ENCODE measurements around the gene SH3GL3.

Gene SH3GL3

GRCh38 chr15:83462026-83462425, 14.9 kb downstream of the SH3GL3 start:
- no peak for DNase-seq (ENCODE audit: low read depth in 4 of 4, low spot score in 1 of 4)

DNA sequence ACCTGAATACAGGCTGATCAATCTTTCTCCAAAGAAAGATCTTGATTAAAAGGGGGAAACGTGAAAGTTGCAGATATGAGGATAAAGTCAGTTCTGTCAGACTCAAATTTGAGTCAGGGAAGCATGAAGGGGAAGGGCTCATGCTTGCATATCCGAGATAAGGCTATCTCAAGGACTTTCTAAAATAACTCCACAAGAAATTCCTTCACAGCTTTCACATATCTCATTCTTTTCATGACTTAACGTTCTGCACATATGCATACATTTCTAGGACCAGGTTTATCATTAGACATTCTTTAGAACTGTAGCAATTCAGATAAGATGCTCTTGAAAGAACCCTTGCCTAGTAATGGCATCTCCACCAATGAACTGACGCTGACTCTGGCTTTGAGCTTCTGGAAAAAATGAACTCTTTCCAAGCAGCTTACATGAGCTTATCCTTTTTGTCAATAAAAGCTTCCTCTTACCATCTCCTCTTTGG, 15.9 kb downstream of the SH3GL3 start:
- DNase-seq (ENCODE audit: low read depth in 4 of 4, low spot score in 1 of 4), result no peak

GRCh38 chr15:83470887-83471286, 23.7 kb downstream of the SH3GL3 start:
- DNase-seq (ENCODE audit: low read depth in 4 of 4, low spot score in 1 of 4), result no peak

DNA sequence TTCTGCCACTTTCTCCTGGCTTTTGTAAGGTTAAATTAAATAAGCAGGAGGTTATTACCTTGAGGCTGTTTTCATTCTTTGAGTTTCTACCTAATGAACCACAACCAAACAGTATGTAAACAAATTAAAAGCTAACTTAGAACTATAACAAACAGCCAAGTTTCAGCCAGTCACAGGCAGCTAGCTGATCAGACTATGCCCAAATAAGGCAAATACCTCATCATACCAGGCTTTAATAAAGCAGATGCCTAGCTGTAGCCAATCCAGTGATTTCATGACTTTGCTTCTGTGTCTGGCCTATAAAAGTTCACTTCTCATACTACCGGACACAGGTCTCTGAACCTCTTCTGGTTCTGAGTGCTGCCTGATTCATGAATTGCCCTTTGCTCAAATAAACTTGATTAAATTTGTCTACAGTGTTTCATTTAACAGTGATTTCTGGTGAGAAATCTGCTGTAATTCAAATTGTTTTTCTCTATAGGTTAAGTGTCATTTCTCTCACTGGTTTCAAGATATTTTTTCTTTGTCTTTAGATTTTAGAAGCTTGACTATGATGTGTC, 24.2 kb downstream of the SH3GL3 start:
- no peak for DNase-seq (ENCODE audit: low read depth in 4 of 4, low spot score in 1 of 4)

DNA sequence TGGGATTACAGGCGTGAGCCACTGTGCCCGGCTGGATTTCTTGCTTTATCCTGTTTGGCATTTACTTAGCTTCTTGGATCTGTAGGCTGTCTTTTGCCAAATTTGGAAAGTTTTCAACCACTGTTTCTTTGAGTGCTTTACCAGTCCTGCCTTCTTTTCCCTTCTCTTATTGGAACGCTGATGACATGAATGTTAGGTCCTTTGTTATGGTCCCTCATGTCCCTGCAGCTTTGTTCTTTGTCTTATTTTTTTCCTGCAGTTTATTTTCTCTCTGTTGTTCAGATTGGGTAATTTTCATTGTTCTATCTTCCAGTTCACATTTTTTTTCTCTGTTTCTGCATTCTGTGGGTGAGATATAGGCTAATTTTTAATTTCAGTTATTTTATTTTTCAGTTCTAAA, 25.0 kb downstream of the SH3GL3 start:
- no peak for DNase-seq (ENCODE audit: low read depth in 4 of 4, low spot score in 1 of 4)

DNA sequence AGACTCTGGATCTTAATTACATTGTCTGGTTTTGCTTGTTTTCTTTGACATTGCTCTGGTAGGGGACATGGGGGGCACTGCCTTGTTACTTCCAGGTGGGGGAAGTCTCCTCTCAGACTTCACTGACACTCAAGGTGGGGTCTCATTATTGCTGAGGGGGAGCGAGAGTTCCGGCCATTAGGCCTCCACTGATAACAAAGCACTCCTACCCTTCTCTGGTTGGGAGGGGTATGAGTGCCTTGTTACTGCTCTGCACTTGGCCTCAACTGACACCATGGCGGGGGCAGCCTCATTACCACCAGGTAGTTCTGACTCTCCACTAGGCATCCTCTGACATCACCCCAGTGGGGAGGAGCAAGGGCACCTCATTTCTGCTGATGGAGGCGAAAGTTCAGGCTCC, 25.7 kb downstream of the SH3GL3 start:
- no peak for DNase-seq (ENCODE audit: low read depth in 4 of 4, low spot score in 1 of 4)

- no peak for DNase-seq (ENCODE audit: low read depth in 4 of 4, low spot score in 1 of 4)
These were observed 27.4 kb downstream of the SH3GL3 start for GRCh38 chr15:83474578-83474977.

- DNase-seq (ENCODE audit: low read depth in 4 of 4, low spot score in 1 of 4), result no peak
These were observed 28.4 kb downstream of the SH3GL3 start for GRCh38 chr15:83475551-83475950.

GRCh38 chr15:83476066-83476465, 28.9 kb downstream of the SH3GL3 start:
- DNase-seq (ENCODE audit: low read depth in 4 of 4, low spot score in 1 of 4), result no peak

- no peak for DNase-seq (ENCODE audit: low read depth in 4 of 4, low spot score in 1 of 4)
These were observed 29.6 kb downstream of the SH3GL3 start for GRCh38 chr15:83476708-83477107.

- no peak for DNase-seq (ENCODE audit: low read depth in 4 of 4, low spot score in 1 of 4)
These were observed 30.1 kb downstream of the SH3GL3 start for GRCh38 chr15:83477172-83477807.

DNA sequence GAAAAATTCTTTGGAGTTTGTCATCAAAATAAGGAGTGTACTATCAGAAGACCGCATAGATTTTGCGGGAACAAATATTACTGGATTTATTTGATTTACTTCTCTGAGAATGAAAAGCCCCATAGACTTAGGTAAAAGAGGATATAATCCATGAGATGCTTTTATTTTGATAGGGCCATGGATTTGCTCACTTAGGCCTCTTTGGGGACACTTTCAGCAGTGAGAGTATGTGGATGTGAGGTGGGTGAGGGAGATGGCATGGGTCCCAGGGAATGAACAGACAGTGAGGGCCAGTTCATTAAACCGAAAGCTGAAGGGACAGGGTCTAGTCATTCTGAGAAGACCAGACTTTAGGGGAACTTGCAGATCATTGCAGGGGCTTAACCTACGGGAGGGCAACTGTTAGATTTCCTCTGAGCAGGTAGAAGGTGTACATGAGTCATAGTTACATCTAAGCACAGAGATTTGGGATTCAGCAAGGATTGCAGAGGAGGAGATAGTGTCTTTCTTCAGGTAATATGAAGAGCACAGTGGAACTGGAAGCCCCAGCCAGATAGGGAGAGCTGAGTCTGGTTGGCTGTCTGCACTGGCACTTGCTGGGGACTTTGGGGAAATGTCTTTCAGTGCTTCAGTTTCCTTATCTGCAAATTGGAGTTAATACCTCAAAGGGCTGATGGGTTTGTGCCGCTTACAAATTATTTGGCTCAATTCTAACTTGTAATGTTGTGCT, 30.8 kb downstream of the SH3GL3 start:
- no peak for DNase-seq (ENCODE audit: low read depth in 4 of 4, low spot score in 1 of 4)

GRCh38 chr15:83483612-83484011, 36.5 kb downstream of the SH3GL3 start:
- no peak for DNase-seq (ENCODE audit: low read depth in 4 of 4, low spot score in 1 of 4)

DNA sequence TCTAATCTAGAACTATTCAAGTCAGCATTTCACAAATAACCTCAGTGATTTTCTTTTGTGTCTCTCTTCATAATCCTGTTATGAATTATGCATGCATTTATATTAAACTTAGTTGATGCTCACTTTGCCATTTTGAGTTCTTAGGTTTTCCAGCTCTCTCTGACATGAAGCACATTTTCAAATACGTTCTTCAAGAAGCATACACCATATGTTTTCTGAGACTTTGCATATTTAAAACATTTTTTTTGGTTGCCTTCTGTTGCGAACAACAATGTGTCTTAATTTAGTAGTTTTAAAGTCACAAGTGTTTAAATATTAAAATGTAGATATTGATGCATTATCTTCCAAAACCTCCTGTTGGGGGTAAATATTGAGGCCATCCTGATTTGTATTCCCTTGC, 37.5 kb downstream of the SH3GL3 start:
- no peak for DNase-seq (ENCODE audit: low read depth in 4 of 4, low spot score in 1 of 4)

- DNase-seq (ENCODE audit: low read depth in 4 of 4, low spot score in 1 of 4), result no peak
These were observed 39.2 kb downstream of the SH3GL3 start for GRCh38 chr15:83486363-83486762.

DNA sequence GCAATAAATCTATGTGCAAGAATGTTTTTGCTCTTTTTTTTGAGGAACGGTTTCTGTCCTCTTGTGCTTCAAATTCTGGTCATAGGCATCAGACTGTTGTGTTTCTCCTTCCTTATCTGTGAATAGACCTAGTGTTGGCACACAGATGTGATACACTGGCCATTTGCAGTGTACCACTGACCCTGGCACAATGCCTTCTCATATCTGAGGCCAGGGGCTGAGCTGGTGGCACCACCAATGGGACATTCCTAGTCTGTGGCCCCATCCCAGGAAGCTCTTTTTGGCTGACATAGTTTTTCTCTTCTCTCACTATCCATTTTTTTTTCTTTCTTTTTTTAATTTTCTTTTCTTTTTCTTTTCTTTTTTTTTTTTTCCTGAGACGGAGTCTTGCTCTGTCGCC, 40.4 kb downstream of the SH3GL3 start:
- DNase-seq (ENCODE audit: low read depth in 4 of 4, low spot score in 1 of 4), result no peak

DNA sequence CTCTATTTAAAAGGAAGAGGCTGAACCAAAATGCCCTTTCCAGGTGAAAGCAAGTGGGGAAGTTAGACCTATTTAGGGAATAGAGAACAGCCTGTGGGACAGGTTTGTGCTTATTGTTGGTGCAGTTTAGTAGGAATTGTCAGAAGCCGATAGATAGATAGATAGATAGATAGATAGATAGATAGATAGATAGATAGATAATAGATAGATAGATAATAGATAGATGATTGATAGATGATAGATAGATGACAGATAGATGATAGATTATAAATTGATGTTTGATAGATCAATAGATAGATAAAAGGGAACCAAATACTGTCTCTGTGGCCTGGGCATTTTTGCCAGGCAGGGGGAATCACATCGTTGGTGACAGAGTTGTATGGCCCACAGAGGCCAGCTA, 42.5 kb downstream of the SH3GL3 start:
- DNase-seq (ENCODE audit: low read depth in 4 of 4, low spot score in 1 of 4), result no peak

- no peak for DNase-seq (ENCODE audit: low read depth in 4 of 4, low spot score in 1 of 4)
These were observed 44.3 kb downstream of the SH3GL3 start for GRCh38 chr15:83491486-83491885.

DNA sequence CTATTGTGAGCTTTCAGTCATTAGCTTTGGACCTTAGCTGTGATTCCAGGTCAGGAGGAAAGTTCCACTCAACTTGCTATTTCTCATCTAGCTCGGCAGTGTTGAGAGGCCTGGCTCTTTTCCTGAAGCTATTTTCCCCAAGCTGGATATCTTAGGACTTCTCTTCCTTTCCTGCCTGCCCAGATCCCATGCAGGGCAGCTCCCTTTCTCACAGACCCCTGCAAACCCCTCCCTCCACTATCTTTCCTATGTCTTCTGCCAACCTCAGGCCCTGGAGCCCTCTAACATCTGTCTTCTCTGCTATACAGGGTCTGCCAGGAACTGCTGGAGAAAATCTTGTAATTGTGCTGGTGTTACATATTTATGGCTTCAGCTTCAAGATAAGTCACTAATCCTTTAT, 49.6 kb downstream of the SH3GL3 start:
- DNase-seq (ENCODE audit: low read depth in 4 of 4, low spot score in 1 of 4), result no peak

DNA sequence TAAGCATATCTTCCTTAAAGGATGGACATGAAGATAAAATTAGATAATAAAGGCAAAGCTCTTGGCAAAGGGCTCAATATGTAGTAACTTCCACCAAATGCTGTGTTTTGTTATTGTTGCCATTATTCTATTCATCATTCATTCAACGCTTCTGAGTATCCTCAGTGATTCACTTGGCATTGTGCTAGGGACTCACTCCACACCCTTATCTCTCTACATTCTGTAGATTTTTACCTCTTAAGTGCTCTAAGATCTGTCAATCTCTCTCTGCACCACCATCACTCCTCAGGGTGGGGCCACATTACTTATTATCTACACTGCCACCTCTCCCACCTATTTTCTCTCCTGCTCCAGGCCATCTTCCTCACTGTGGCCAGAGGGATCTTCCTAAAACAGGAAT, 51.2 kb downstream of the SH3GL3 start:
- no peak for DNase-seq (ENCODE audit: low read depth in 4 of 4, low spot score in 1 of 4)

DNA sequence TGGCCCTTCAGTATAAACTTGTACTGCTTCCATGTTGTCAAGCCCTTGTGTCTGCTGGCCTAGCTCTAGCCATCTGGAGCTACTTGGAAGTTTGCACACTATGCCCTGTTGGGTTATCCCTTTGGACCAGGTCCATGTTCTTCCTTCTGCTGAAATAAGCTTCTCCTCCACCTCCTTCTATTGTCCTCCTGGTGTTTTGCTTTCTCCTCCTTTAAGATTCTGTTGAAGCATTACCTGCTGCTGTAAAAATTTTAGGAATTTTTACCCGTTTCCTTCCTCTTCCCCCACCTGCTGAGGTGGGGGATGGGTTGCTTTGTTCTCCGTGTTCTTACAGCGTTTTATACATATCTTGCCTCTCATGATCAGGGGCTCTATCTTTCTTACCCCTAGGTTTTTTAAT, 51.7 kb downstream of the SH3GL3 start:
- DNase-seq (ENCODE audit: low read depth in 4 of 4, low spot score in 1 of 4), result no peak

DNA sequence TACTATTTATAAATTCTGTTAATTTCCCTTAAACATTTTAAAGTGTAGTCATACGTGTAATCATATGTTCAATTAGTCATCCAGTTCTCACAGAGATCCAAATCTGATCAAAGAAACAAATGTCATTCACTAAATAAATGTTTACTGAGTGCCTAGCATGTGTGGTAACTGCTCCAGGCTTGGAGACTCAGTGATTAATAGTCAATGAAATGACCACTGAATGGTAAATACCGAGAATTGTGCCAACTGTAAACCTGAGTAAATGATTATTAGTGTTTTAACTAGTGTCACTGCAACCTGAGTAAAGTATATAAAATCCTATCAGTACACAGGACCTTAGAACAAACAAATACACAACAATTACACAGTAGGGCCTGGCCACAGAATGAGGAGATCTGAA, 52.3 kb downstream of the SH3GL3 start:
- DNase-seq (ENCODE audit: low read depth in 4 of 4, low spot score in 1 of 4), result no peak
